Measurements from ENCODE around the gene CACNA1B. TPM values are rescaled to one million over a fixed set of nuclear protein-coding genes. Genes with fewer than 3 reads are reported as not detected.

Gene CACNA1B
- total RNA-seq, 3 donors from 2014 or later, result 0.12 to 1.7 (median 0.22) TPM

DNA sequence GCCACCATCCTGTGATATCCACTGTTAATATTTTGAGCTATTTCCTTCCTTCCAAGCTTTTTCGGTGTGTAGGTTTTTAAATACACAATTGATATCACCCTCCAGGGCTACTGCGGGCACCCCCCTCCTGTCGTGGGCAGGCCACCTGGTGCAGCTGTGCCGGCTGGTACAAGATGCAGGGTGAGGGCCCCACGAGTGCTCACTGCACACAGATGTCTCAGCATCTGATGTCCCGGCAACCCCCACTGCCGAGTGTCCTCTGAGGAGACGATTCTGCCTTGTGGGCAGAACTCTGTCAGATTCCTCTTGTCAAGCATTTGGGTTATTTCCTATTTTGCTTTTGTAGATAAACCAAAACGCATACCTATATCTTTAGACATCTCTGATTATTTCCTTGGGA is 25.1 kb downstream of the CACNA1B start:
- intact Hi-C loops (cut with DNase I, micrococcal nuclease), result no loop called here

DNA sequence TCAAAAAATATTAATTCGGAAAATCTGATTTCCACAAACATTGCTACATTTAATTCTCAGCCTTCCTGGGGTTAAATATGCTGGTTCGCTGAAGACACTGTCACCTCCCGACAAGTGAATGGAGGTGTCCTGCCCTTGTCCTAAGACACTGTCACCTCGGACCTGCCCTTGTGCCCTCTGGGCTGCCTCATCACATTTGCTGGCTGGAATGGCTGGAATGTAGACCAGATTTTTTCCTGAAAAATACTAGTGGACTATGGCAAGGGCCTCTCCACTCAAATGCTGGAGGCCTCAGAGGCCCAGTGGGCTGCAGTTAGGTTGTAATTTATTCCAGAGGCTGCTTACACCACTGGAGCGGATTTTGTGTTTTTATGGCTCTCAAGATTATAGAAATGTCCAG is 28.2 kb downstream of the CACNA1B start:
- no peaks in the 10 kb centered on the region for H3K36me3 ChIP-seq (ENCODE audit: low read depth)
- ATAC-seq (no peak), DNase-seq (no peak)
- H3K4me1 ChIP-seq (ENCODE audit: low read depth), result no peaks in the 10 kb centered on the region
- H3K4me3 ChIP-seq, result no peak overlapping the region
- TF ChIP-seq CTCF (IDR thresholded peaks at IDR 0.05), result no peak
- intact Hi-C loops (cut with DNase I, micrococcal nuclease), result no loop called here
- no peaks in the 10 kb centered on the region for H3K9me3 ChIP-seq

More for the DNA sequence above, 25.1 kb downstream of the CACNA1B start:
- Histone ChIP-seq H3K4me3 (no peak overlapping the region), H3K4me1 (ENCODE audit: low read depth) (no peaks in the 10 kb centered on the region), H3K9me3 (no peaks in the 10 kb centered on the region), H3K36me3 (ENCODE audit: low read depth) (no peaks in the 10 kb centered on the region)
- ATAC-seq, result no peak
- TF ChIP-seq CTCF (IDR thresholded peaks at IDR 0.05), result no peak
- no peak for DNase-seq

- no peaks in the 10 kb centered on the region for H3K9me3 ChIP-seq
- H3K4me3 ChIP-seq, result no peak overlapping the region
- H3K4me1 ChIP-seq (ENCODE audit: low read depth), result no peaks in the 10 kb centered on the region
- no peak for DNase-seq
- H3K36me3 ChIP-seq (ENCODE audit: low read depth), result no peaks in the 10 kb centered on the region
- ATAC-seq, result no peak
- TF ChIP-seq CTCF (IDR thresholded peaks at IDR 0.05), result no peak
- intact Hi-C loops (cut with DNase I, micrococcal nuclease), result no loop called here
Measured at GRCh38 chr9:137907776-137908175, 30.2 kb downstream of the CACNA1B start.

GRCh38 chr9:137912671-137913070 is 35.1 kb downstream of the CACNA1B start:
- no peak for ATAC-seq
- H3K36me3 ChIP-seq (ENCODE audit: low read depth), result no peaks in the 10 kb centered on the region
- intact Hi-C loops (cut with DNase I, micrococcal nuclease), result no loop called here
- no peaks in the 10 kb centered on the region for H3K9me3 ChIP-seq
- no peak for TF ChIP-seq CTCF (IDR thresholded peaks at IDR 0.05)
- H3K4me1 ChIP-seq (ENCODE audit: low read depth), result no peaks in the 10 kb centered on the region
- H3K4me3 ChIP-seq, result no peak overlapping the region
- DNase-seq, result no peak

DNA sequence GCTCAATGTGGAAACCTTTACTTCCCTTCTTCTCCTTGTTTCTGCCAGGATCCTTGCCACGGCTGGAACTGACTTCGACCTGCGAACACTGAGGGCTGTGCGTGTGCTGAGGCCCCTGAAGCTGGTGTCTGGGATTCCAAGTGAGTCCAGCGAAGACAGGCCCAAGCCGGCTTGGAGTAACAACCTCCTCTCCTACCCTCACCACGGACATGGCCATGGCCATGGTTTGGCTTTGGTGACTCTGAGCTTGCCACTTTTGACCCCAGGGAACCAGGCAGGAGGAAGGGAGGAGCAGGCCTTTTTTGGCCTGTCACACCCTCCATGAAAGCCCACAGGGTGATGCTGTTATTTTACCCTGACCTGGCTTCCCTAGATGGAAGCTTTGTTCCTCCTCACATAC is 35.5 kb downstream of the CACNA1B start:
- no peak for TF ChIP-seq CTCF (IDR thresholded peaks at IDR 0.05)
- ATAC-seq, result no peak
- intact Hi-C loops (cut with DNase I, micrococcal nuclease), result no loop called here

More for the DNA sequence above, 35.5 kb downstream of the CACNA1B start:
- Histone ChIP-seq H3K9me3 (no peaks in the 10 kb centered on the region), H3K36me3 (ENCODE audit: low read depth) (no peaks in the 10 kb centered on the region), H3K4me1 (ENCODE audit: low read depth) (no peaks in the 10 kb centered on the region), H3K4me3 (no peak overlapping the region)
- DNase-seq, result no peak

Data from mucosa of descending colon (tissue), 3 donors.